ENCODE measurements around the gene RUSC1.

Gene RUSC1

GRCh38 chr1:155320661-155321617 lies at the start of gene RUSC1:
RUSC1 (plus strand) TSS chr1:155320894; CDS start chr1:155321774, 880 bp downstream.
- Histone ChIP-seq H3K4me1 (ENCODE audit: insufficient read depth, low read length) (peaks cover 26% of the 10 kb centered on the region), H3K4me3 (ENCODE audit: low read length) (no peak within 1 kb of the TSS)

GRCh38 chr1:155272466-155273342 lies 48.0 kb upstream of the RUSC1 start:
- Histone ChIP-seq H3K9me3 (ENCODE audit: low read length) (no peaks in the 10 kb centered on the region), H3K27me3 (ENCODE audit: insufficient read depth, low read length) (no peaks in the 10 kb centered on the region), H3K4me1 (ENCODE audit: insufficient read depth, low read length) (peaks cover 13% of the 10 kb centered on the region), H3K4me3 (ENCODE audit: low read length) (peak overlapping the region; percentile 91), H2AFZ (ENCODE audit: low read depth, low read length) (no peak overlapping the region), H3K36me3 (ENCODE audit: insufficient read depth, low read length) (peaks cover 36% of the 10 kb centered on the region)

More at GRCh38 chr1:155320661-155321617, at the start of gene RUSC1:
- Histone ChIP-seq H2AFZ (ENCODE audit: low read depth, low read length) (no peak within 1 kb of the TSS), H3K27me3 (ENCODE audit: insufficient read depth, low read length) (no peaks in the 10 kb centered on the region), H3K36me3 (ENCODE audit: insufficient read depth, low read length) (peaks cover 49% of the 10 kb centered on the region), H3K9me3 (ENCODE audit: low read length) (no peaks in the 10 kb centered on the region)

- Histone ChIP-seq H3K27me3 (ENCODE audit: insufficient read depth, low read length) (no peaks in the 10 kb centered on the region), H3K4me1 (ENCODE audit: insufficient read depth, low read length) (peaks cover 16% of the 10 kb centered on the region), H3K9me3 (ENCODE audit: low read length) (no peaks in the 10 kb centered on the region), H2AFZ (ENCODE audit: low read depth, low read length) (peak within 1 kb of the TSS; percentile 81), H3K4me3 (ENCODE audit: low read length) (peak within 1 kb of the TSS; percentile 91), H3K36me3 (ENCODE audit: insufficient read depth, low read length) (peaks cover 27% of the 10 kb centered on the region)
Observed at GRCh38 chr1:155273343-155274245, 47.1 kb upstream of the RUSC1 start, which contains the start of gene CLK2. CLK2 (minus strand) TSS chr1:155273504; CDS start chr1:155270977, 2,527 bp downstream.

GRCh38 chr1:155277070-155277901 lies 43.4 kb upstream of the RUSC1 start, which contains the start of gene HCN3:
HCN3 (plus strand) TSS chr1:155277463; CDS start chr1:155277591, 128 bp downstream.
- Histone ChIP-seq H3K27me3 (ENCODE audit: insufficient read depth, low read length) (no peaks in the 10 kb centered on the region), H2AFZ (ENCODE audit: low read depth, low read length) (peak within 1 kb of the TSS; percentile 78), H3K36me3 (ENCODE audit: insufficient read depth, low read length) (peaks cover 5% of the 10 kb centered on the region), H3K4me3 (ENCODE audit: low read length) (peak within 1 kb of the TSS; percentile 77), H3K9me3 (ENCODE audit: low read length) (no peaks in the 10 kb centered on the region), H3K4me1 (ENCODE audit: insufficient read depth, low read length) (peaks cover 25% of the 10 kb centered on the region)

GRCh38 chr1:155277902-155278688 lies 42.6 kb upstream of the RUSC1 start:
- no peaks in the 10 kb centered on the region for H3K9me3 ChIP-seq (ENCODE audit: low read length)
- H3K36me3 ChIP-seq (ENCODE audit: insufficient read depth, low read length): peaks cover 10% of the 10 kb centered on the region
- H3K4me1 ChIP-seq (ENCODE audit: insufficient read depth, low read length): peaks cover 22% of the 10 kb centered on the region
- H2AFZ ChIP-seq (ENCODE audit: low read depth, low read length): peak overlapping the region; percentile 78
- peak overlapping the region; percentile 77 for H3K4me3 ChIP-seq (ENCODE audit: low read length)
- H3K27me3 ChIP-seq (ENCODE audit: insufficient read depth, low read length): no peaks in the 10 kb centered on the region

- Histone ChIP-seq H3K9me3 (ENCODE audit: low read length) (no peaks in the 10 kb centered on the region), H3K27me3 (ENCODE audit: insufficient read depth, low read length) (no peaks in the 10 kb centered on the region), H2AFZ (ENCODE audit: low read depth, low read length) (no peak overlapping the region), H3K36me3 (ENCODE audit: insufficient read depth, low read length) (peaks cover 14% of the 10 kb centered on the region), H3K4me3 (ENCODE audit: low read length) (peak overlapping the region; percentile 77), H3K4me1 (ENCODE audit: insufficient read depth, low read length) (peaks cover 19% of the 10 kb centered on the region)
Observed at GRCh38 chr1:155278689-155279160, 42.0 kb upstream of the RUSC1 start.

- Histone ChIP-seq H3K27me3 (ENCODE audit: insufficient read depth, low read length) (no peaks in the 10 kb centered on the region), H3K4me3 (ENCODE audit: low read length) (peak overlapping the region; percentile 77)
Observed at GRCh38 chr1:155279268-155279667, 41.4 kb upstream of the RUSC1 start.

GRCh38 chr1:155282488-155283091 lies 38.1 kb upstream of the RUSC1 start:
- peaks cover 37% of the 10 kb centered on the region for H3K36me3 ChIP-seq (ENCODE audit: insufficient read depth, low read length)
- H3K27me3 ChIP-seq (ENCODE audit: insufficient read depth, low read length): no peaks in the 10 kb centered on the region

More at GRCh38 chr1:155279268-155279667, 41.4 kb upstream of the RUSC1 start:
- Histone ChIP-seq H3K36me3 (ENCODE audit: insufficient read depth, low read length) (peaks cover 17% of the 10 kb centered on the region), H2AFZ (ENCODE audit: low read depth, low read length) (no peak overlapping the region), H3K4me1 (ENCODE audit: insufficient read depth, low read length) (peaks cover 17% of the 10 kb centered on the region), H3K9me3 (ENCODE audit: low read length) (no peaks in the 10 kb centered on the region)

GRCh38 chr1:155284476-155284875 lies 36.2 kb upstream of the RUSC1 start:
- H3K27me3 ChIP-seq (ENCODE audit: insufficient read depth, low read length): no peaks in the 10 kb centered on the region
- peaks cover 49% of the 10 kb centered on the region for H3K36me3 ChIP-seq (ENCODE audit: insufficient read depth, low read length)
- H3K9me3 ChIP-seq (ENCODE audit: low read length): no peaks in the 10 kb centered on the region
- H2AFZ ChIP-seq (ENCODE audit: low read depth, low read length): no peak overlapping the region
- H3K4me1 ChIP-seq (ENCODE audit: insufficient read depth, low read length): peaks cover 2% of the 10 kb centered on the region
- H3K4me3 ChIP-seq (ENCODE audit: low read length): no peak overlapping the region

More at GRCh38 chr1:155282488-155283091, 38.1 kb upstream of the RUSC1 start:
- Histone ChIP-seq H3K4me3 (ENCODE audit: low read length) (no peak overlapping the region), H2AFZ (ENCODE audit: low read depth, low read length) (no peak overlapping the region), H3K4me1 (ENCODE audit: insufficient read depth, low read length) (peaks cover 14% of the 10 kb centered on the region), H3K9me3 (ENCODE audit: low read length) (no peaks in the 10 kb centered on the region)

- Histone ChIP-seq H2AFZ (ENCODE audit: low read depth, low read length) (no peak overlapping the region), H3K27me3 (ENCODE audit: insufficient read depth, low read length) (no peaks in the 10 kb centered on the region), H3K4me3 (ENCODE audit: low read length) (no peak overlapping the region), H3K4me1 (ENCODE audit: insufficient read depth, low read length) (no peaks in the 10 kb centered on the region), H3K9me3 (ENCODE audit: low read length) (no peaks in the 10 kb centered on the region), H3K36me3 (ENCODE audit: insufficient read depth, low read length) (peaks cover 49% of the 10 kb centered on the region)
Observed at GRCh38 chr1:155285063-155285462, 35.6 kb upstream of the RUSC1 start.

All from neuron (in vitro differentiated cells).